C4-2B (cell line): ENCODE results near the gene KCNA1.

Source experiments
- H3K27ac ChIP-seq: fragments of 450-650 bp; 2 replicates; pipeline ENCODE4 v1.5.1; 2017
- ZFX ChIP-seq: fragments of 450-650 bp; IDR thresholded peaks from 2 replicates; pipeline ENCODE4 v1.6.1; 2017
- TF ChIP-seq, protein P1 (sequence below): fragments of 450-650 bp; conservative IDR thresholded peaks from 2 replicates; pipeline ENCODE4 v1.5.1; 2017; ENCODE audit warnings: mild to moderate bottlenecking

KCNA1 gene

DNA sequence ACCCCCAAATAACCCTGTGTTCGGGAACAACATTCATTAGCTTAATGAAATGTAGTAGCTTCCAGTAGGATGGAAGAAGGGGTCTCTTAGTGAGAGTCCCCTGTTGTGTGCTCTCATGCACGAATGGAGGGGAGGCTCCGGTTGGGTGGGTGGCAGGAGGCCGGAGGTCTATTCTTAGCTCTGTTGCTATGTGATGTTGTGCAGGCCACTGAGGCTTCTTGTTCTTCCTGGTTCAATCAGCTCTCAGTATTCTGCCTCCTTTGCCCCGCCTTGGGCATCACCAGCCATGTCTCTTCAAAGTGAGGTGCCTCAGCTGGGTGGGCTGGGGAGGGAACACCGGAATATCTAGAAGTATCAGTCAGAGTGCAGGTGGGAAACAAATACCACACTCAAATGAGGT lies 50.8 kb downstream of the KCNA1 start:
- no peak for TF ChIP-seq ZFX
- TF ChIP-seq, protein P1, sequence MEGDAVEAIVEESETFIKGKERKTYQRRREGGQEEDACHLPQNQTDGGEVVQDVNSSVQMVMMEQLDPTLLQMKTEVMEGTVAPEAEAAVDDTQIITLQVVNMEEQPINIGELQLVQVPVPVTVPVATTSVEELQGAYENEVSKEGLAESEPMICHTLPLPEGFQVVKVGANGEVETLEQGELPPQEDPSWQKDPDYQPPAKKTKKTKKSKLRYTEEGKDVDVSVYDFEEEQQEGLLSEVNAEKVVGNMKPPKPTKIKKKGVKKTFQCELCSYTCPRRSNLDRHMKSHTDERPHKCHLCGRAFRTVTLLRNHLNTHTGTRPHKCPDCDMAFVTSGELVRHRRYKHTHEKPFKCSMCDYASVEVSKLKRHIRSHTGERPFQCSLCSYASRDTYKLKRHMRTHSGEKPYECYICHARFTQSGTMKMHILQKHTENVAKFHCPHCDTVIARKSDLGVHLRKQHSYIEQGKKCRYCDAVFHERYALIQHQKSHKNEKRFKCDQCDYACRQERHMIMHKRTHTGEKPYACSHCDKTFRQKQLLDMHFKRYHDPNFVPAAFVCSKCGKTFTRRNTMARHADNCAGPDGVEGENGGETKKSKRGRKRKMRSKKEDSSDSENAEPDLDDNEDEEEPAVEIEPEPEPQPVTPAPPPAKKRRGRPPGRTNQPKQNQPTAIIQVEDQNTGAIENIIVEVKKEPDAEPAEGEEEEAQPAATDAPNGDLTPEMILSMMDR = no peak
- H3K27ac ChIP-seq = no peak overlapping the region

DNA sequence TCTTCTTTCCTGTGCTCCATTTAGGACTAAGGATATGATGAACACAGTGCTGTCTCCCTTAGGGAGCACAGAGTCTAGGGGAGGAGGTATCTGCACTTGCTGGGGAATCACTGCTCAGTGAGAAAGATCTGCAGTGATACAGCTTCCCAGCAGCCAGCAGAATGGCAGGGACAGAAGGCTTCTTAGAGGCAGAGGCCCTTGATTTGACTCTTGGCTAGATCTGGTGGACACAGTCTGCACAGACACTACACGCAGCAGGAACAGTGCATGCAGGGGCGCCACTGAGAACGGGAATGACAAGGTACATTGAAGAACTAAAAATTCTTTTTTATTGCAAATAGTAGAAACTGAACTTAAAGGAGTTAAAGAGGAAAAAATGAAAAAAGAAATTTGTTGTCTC lies 51.6 kb downstream of the KCNA1 start:
- TF ChIP-seq, protein P1 = no peak
- no peak for TF ChIP-seq ZFX
- no peak overlapping the region for H3K27ac ChIP-seq

DNA sequence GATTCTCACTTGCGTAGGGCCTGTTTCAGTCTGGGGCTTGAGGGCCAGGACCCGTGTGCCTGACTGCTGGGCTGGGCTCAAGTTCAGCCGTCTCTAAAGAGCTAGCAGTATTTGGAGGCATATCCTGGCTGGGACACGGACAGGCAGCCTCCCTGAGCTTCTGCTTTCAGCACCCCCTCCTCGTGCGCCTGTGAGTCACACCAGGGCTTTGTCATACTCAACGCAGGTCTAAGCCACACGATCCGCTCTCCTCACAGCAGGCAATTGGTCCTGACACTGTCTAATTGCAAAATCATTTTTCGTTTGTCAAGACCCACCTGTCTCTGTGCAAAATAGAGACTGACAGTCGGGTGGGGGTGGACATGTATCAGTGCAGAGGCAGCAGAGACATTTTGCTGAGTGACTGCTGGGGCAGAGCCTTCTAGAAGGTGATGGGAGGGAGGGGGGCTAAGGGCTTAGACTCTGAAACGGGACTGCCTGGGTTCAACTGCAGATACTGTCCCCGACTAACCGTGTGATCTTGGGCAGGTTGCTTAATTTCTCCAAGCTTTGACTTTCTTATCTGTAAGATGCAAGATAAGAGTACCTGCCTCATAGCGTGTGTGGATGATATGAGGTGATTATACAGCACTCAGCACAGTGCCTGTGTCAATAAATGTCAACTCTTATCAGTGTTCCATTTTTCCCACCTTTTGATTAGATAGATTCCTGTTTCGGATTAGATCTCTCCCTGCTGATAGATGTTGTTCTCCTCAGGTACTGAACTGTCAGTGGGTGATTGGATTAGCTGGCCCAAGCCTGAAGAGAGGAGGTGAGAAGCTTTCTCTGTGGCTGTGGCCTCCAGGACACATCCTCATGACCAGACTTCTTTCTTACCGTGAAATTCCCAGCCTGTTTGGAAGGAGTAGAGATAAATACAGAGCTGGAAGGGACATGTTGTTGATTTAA lies 53.1 kb downstream of the KCNA1 start:
- H3K27ac ChIP-seq = no peak overlapping the region
- TF ChIP-seq ZFX = no peak
- TF ChIP-seq, protein P1 = no peak
